Heart left ventricle (tissue), 16 donors: ENCODE data around the gene GRID2IP. TPM values are rescaled to one million over a fixed set of nuclear protein-coding genes. Genes with fewer than 3 reads are reported as not detected.

Source experiments
- ATAC-seq, 4 donors: fragments of 200-7000 bp; cut with Tn5 transposase; one replicate each; pipeline ENCODE4 v1.9.1; 2020 to 2022; ENCODE audit warnings: moderate library complexity in 4 of 4, mild to moderate bottlenecking in 3 of 4, moderate number of reproducible peaks in 1 of 4
- DNase-seq, 5 donors: peaks; one replicate each; pipeline ENCODE4 v3.0.0-alpha.2; 2020
- H3K27ac ChIP-seq, 12 donors: fragments of 200-600 bp; sonication (generic) in 4 of 12; one replicate each; pipeline versions ENCODE4 v1.5.0 to v1.8.0; 2016 to 2022; ENCODE audit warnings: mild to moderate bottlenecking in 2 of 12
- H3K27me3 ChIP-seq, 9 donors: fragments of 200-600 bp; sonication (generic) in 2 of 9; one replicate each; pipeline versions ENCODE4 v1.5.1 to v1.8.0; 2016 to 2022; ENCODE audit warnings: mild to moderate bottlenecking in 3 of 9
- H3K36me3 ChIP-seq, 9 donors: fragments of 200-600 bp; sonication (generic) in 2 of 9; one replicate each; pipeline versions ENCODE4 v1.5.0 to v1.8.0; 2018 to 2022; ENCODE audit warnings: mild to moderate bottlenecking in 2 of 9
- H3K4me1 ChIP-seq, 12 donors: fragments of 200-600 bp; sonication (generic) in 4 of 12; one replicate each; pipeline versions ENCODE4 v1.5.0 to v1.8.0; 2016 to 2022; ENCODE audit warnings: mild to moderate bottlenecking in 3 of 12
- H3K4me3 ChIP-seq, 12 donors: fragments of 200-600 bp; sonication (generic) in 4 of 12; one replicate each; pipeline versions ENCODE4 v1.5.0 to v1.8.0; 2017 to 2022; ENCODE audit warnings: mild to moderate bottlenecking in 9 of 12, moderate library complexity in 4 of 12
- H3K9me3 ChIP-seq, 12 donors: fragments of 200-600 bp; sonication (generic) in 4 of 12; one replicate each; pipeline versions ENCODE4 v1.5.0 to v1.8.0; 2016 to 2022; ENCODE audit warnings: mild to moderate bottlenecking in 1 of 12
- CTCF ChIP-seq, 12 donors: fragments of 200-600 bp; sonication (generic) in 4 of 12; IDR thresholded peaks; one replicate each; pipeline versions ENCODE4 v1.5.0 to v1.8.0; 2018 to 2022; ENCODE audit warnings: antibody characterized with exemption in 12 of 12, mild to moderate bottlenecking in 5 of 12
- POLR2A ChIP-seq, 2 donors: fragments of 450-650 bp; IDR thresholded peaks; one replicate each; pipeline ENCODE4 v1.6.1; 2017; ENCODE audit warnings: antibody characterized with exemption in 2 of 2, mild to moderate bottlenecking in 2 of 2, moderate library complexity in 2 of 2
- WGBS, 4 donors: extraction: QIAGEN DNeasy Blood & Tissue Kit in 2 of 4; methylation state at CpG; one replicate each; pipeline versions ENCODE4 v1.1.5 to v1.1.7; 2013 to 2018; 5-methylcytosine and 5-hydroxymethylcytosine counted together
- intact Hi-C, 10 donors: fragments of 100-400 bp; cut with DNase I; formaldehyde crosslinking; loops; one replicate each; pipeline versions ENCODE4 v1.11.1 to v1.14.2; 2022
- polyA plus RNA-seq, 2 donors: library from polyadenylated mRNA; stranded (reverse); fragments of 200-250 nt; gene quantifications; one replicate each; pipeline ENCODE4 v1.2.3, GENCODE V29; 2013
- total RNA-seq, 9 donors: library from RNA; depleted of rRNA in 2 of 9; stranded (reverse); fragments of >200 nt in 2 of 9; fragmentation: NEBNext Ultra II Directional in 3 of 9; extraction: Animal tissue kit (Norgen Biotek cat#: 25700) in 3 of 9; gene quantifications; one replicate each; pipeline versions ENCODE4 v1.1.0 to v1.2.4, GENCODE V29; 2016 to 2023
- donor health status: ischemic (EF 13 %, LVEDD 7.1; RV severe dilation, severe dysfunction).
- donor health status: healthy with polysubstance abuse.
- donor health status: DM: no; HTN: yes; CAD: no.
- donor health status: DM: no; HTN: no; CAD: no.
- donor health status: ischemic (EF 25% LVEDD 6.9; RV normal size, moderate dysfunction).
- donor health status: ischemic (EF 25% LVEDD 5.7; RV mildly dilated, moderate dysfunction).
- donor health status: healthy.
- donor health status: DM: yes; HTN: yes; CAD: no.
- donor health status: ischemic (EF 35%, LVEDD 5.7; RV mildly dilated, moderate dysfunction).
- donor health status: nonischemic (EF 11% LVEDD 7.7; RV severe dilation, severe dysfunction).
- donor health status: DM: yes; HTN: yes; CAD: no.
- donor health status: PGD.
- donor health status: ischemic (EF 29% LVEDD 5.4; RV normal size, mild dysfunction).
- donor health status: nonischemic (EF 23%, LVEDD 6.1; RV moderate dilation, normal function).

GRID2IP gene
- total and polyA plus RNA-seq, 11 donors: 0.01 to 0.16 (median 0.08) TPM; not detected in 7

- TF ChIP-seq POLR2A (IDR thresholded peaks at IDR 0.05): no peak
- no peak for TF ChIP-seq CTCF (IDR thresholded peaks at IDR 0.05)
- intact Hi-C loops: no loop called here
- Histone ChIP-seq H3K27ac (peak overlapping the region in 1 of 12 donors; percentile 85), H3K4me3 (peak overlapping the region in 10 of 12 donors; percentile 63 to 84 (median 68)), H3K36me3 (no peaks in the 10 kb centered on the region), H3K27me3 (no peaks in the 10 kb centered on the region), H3K4me1 (peaks cover 0 to 23% (median 8%) of the 10 kb centered on the region in 12 donors), H3K9me3 (no peaks in the 10 kb centered on the region)
- WGBS, 4 donors: 51 to 67% (median 58%) methylated on average over 9 of the region's 9 CpGs
- no peak for DNase-seq
- ATAC-seq: no peak
Observed at GRCh38 chr7:6504996-6505395, 46.3 kb downstream of the GRID2IP start.

- Histone ChIP-seq H3K27ac (peak overlapping the region in 1 of 12 donors; percentile 71), H3K27me3 (no peaks in the 10 kb centered on the region), H3K4me1 (peaks cover 0 to 23% (median 8%) of the 10 kb centered on the region in 12 donors), H3K4me3 (peak overlapping the region; percentile 60 to 84 (median 68)), H3K9me3 (no peaks in the 10 kb centered on the region), H3K36me3 (no peaks in the 10 kb centered on the region)
- no peak for TF ChIP-seq POLR2A (IDR thresholded peaks at IDR 0.05)
- no peak for TF ChIP-seq CTCF (IDR thresholded peaks at IDR 0.05)
- 59 to 67% (median 64%) methylated on average over 12 to 13 of the region's 13 CpGs for WGBS, 4 donors
- DNase-seq: no peak
- no peak for ATAC-seq
- intact Hi-C loops: no loop called here
Observed at GRCh38 chr7:6502886-6503285, 48.4 kb downstream of the GRID2IP start.

- intact Hi-C loops: no loop called here
- Histone ChIP-seq H3K9me3 (no peaks in the 10 kb centered on the region), H3K27me3 (no peaks in the 10 kb centered on the region), H3K4me3 (no peak overlapping the region), H3K36me3 (no peaks in the 10 kb centered on the region), H3K4me1 (peaks cover 0 to 23% (median 8%) of the 10 kb centered on the region in 12 donors), H3K27ac (no peak overlapping the region)
- DNase-seq (peak in 1 of 5 donors; percentile 58), ATAC-seq (no peak)
- no peak for TF ChIP-seq POLR2A (IDR thresholded peaks at IDR 0.05)
- no peak for TF ChIP-seq CTCF (IDR thresholded peaks at IDR 0.05)
- 77 to 94% (median 82%) methylated on average over 7 to 12 of the region's 12 CpGs for WGBS, 4 donors
Observed at GRCh38 chr7:6501586-6502564, 49.4 kb downstream of the GRID2IP start.

GRCh38 chr7:6500691-6501090 is 50.6 kb downstream of the GRID2IP start:
- H3K27ac ChIP-seq: no peak overlapping the region
- intact Hi-C loops: no loop called here
- no peak overlapping the region for H3K4me3 ChIP-seq
- DNase-seq (no peak), ATAC-seq (no peak)
- H3K9me3 ChIP-seq: no peaks in the 10 kb centered on the region
- no peaks in the 10 kb centered on the region for H3K36me3 ChIP-seq
- H3K27me3 ChIP-seq: no peaks in the 10 kb centered on the region
- TF ChIP-seq CTCF (IDR thresholded peaks at IDR 0.05): no peak
- no peak for TF ChIP-seq POLR2A (IDR thresholded peaks at IDR 0.05)
- H3K4me1 ChIP-seq: peaks cover 0 to 23% (median 8%) of the 10 kb centered on the region in 12 donors
- WGBS, 4 donors: 82 to 100% (median 91%) methylated on average over 1 of the region's 1 CpG
